HCT116 (cell line): ENCODE measurements around the gene CLSTN1.

Experiments
- CTCF ChIP-seq, 3 experiments: fragments of 200-600 bp in 1 of 3; sonication (generic) in 1 of 3; IDR thresholded peaks in 2 of 3; conservative IDR thresholded peaks in 1 of 3; 2 replicates each; pipeline ENCODE4 v1.5.1; 2012 to 2017; ENCODE audit warnings: low read depth in 2 of 3, low read length in 2 of 3, antibody characterized with exemption in 1 of 3, borderline replicate concordance in 1 of 3, control low read depth in 1 of 3, mild to moderate bottlenecking in 1 of 3, mixed read lengths in 1 of 3, mixed run types in 1 of 3, moderate library complexity in 1 of 3; ENCODE audit not compliant: insufficient read depth in 1 of 3
- EGR1 ChIP-seq: IDR thresholded peaks from 2 replicates; pipeline ENCODE4 v1.6.1; 2012; ENCODE audit warnings: low read depth
- EZH2 ChIP-seq: fragments of 200-600 bp; sonication (generic); IDR thresholded peaks from 2 replicates; pipeline ENCODE4 v1.6.1; 2017; ENCODE audit warnings: antibody characterized with exemption, mixed run types
- EZH2phosphoT487 ChIP-seq: fragments of 200-600 bp; IDR thresholded peaks from 2 replicates; pipeline ENCODE4 v1.6.1; 2018; ENCODE audit warnings: antibody characterized with exemption, borderline replicate concordance
- JUND ChIP-seq: IDR thresholded peaks from 2 replicates; pipeline ENCODE4 v1.6.1; 2012
- MAX ChIP-seq: IDR thresholded peaks from 2 replicates; pipeline ENCODE4 v1.6.1; 2012
- POLR2AphosphoS5 ChIP-seq: IDR thresholded peaks from 2 replicates; pipeline ENCODE4 v1.6.1; 2011; ENCODE audit warnings: mild to moderate bottlenecking, low read depth, low read length, moderate library complexity
- REST ChIP-seq: IDR thresholded peaks from 2 replicates; pipeline ENCODE4 v1.6.1; 2012; ENCODE audit warnings: low read depth
- SIN3A ChIP-seq: IDR thresholded peaks from 2 replicates; pipeline ENCODE4 v1.6.1; 2012; ENCODE audit warnings: low read depth
- SRF ChIP-seq: IDR thresholded peaks from 2 replicates; pipeline ENCODE4 v1.6.1; 2012; ENCODE audit warnings: low read depth
- ZFX ChIP-seq: fragments of 450-650 bp; IDR thresholded peaks from 2 replicates; pipeline ENCODE4 v1.6.1; 2017

GRCh38 chr1:9787702-9788101, 36.1 kb downstream of the CLSTN1 start:
- TF ChIP-seq POLR2AphosphoS5, result no peak
- TF ChIP-seq CTCF (IDR thresholded peaks at IDR 0.05 in 2 of 3, conservative IDR thresholded peaks at IDR 0.05 in 1 of 3; ENCODE audit: borderline replicate concordance in 1 of 3, insufficient read depth in 1 of 3, low read depth in 2 of 3, low read length in 2 of 3), result no peak
- no peak for TF ChIP-seq EZH2phosphoT487
- no peak for TF ChIP-seq EGR1
- TF ChIP-seq MAX, result no peak
- TF ChIP-seq ZFX, result no peak
- TF ChIP-seq JUND, result no peak
- TF ChIP-seq EZH2, result no peak
- TF ChIP-seq REST, result no peak
- TF ChIP-seq SRF, result no peak
- TF ChIP-seq SIN3A, result no peak
